A549 (cell line): ENCODE results near the gene AR.

ENCODE experiments used
- CHD4 ChIP-seq: fragments of 200-600 bp; sonication (generic); IDR thresholded peaks from 2 replicates; pipeline ENCODE4 v1.6.1; 2016; ENCODE audit warnings: antibody characterized with exemption, mild to moderate bottlenecking, borderline replicate concordance
- CTCF ChIP-seq: fragments of >200 bp; sonication (Bioruptor Twin); formaldehyde crosslinking; IDR thresholded peaks from 3 replicates; pipeline ENCODE4 v1.5.1; 2016
- JUN ChIP-seq, 2 experiments: fragments of >200 bp; sonication (Bioruptor Twin); formaldehyde crosslinking; IDR thresholded peaks; 2 replicates in 1 of 2; 3 replicates in 1 of 2; pipeline ENCODE4 v1.6.1; 2016 to 2017
- JUNB ChIP-seq: fragments of >200 bp; sonication (Bioruptor Twin); formaldehyde crosslinking; IDR thresholded peaks from 2 replicates; pipeline ENCODE4 v1.6.1; 2016
- MAFK ChIP-seq: fragments of 450-650 bp; IDR thresholded peaks from 2 replicates; pipeline ENCODE4 v1.6.1; 2014; ENCODE audit not compliant: partially characterized antibody
- MAX ChIP-seq: IDR thresholded peaks from 2 replicates; pipeline ENCODE4 v1.6.1; 2012
- POLR2A ChIP-seq: IDR thresholded peaks from 2 replicates; pipeline ENCODE4 v1.6.1; 2012; ENCODE audit warnings: mild to moderate bottlenecking, low read length
- POLR2AphosphoS2 ChIP-seq: conservative IDR thresholded peaks from 2 replicates; pipeline ENCODE4 v1.6.1; 2012; ENCODE audit warnings: low read length, improper control_type of control experiment, inconsistent platforms
- RCOR1 ChIP-seq: fragments of 150-350 bp; IDR thresholded peaks from 2 replicates; pipeline ENCODE4 v1.6.1; 2014; ENCODE audit warnings: antibody characterized with exemption, low read length, low read depth
- REST ChIP-seq: fragments of 200-600 bp; sonication (generic); IDR thresholded peaks from 2 replicates; pipeline ENCODE4 v1.6.1; 2016; ENCODE audit warnings: antibody characterized with exemption, mild to moderate bottlenecking, moderate library complexity
- USF2 ChIP-seq: fragments of 450-650 bp; IDR thresholded peaks from 2 replicates; pipeline ENCODE4 v1.6.1; 2014; ENCODE audit warnings: antibody characterized with exemption
- ZFP36 ChIP-seq: fragments of 450-650 bp; IDR thresholded peaks from 2 replicates; pipeline ENCODE4 v1.6.1; 2014; ENCODE audit warnings: borderline replicate concordance; ENCODE audit not compliant: partially characterized antibody
- TF ChIP-seq, protein P1 (sequence below): fragments of 250-450 bp; sonication (Bioruptor Pico); IDR thresholded peaks from 2 replicates; pipeline ENCODE4 v1.5.0; 2020; ENCODE audit warnings: low read depth, mild to moderate bottlenecking, moderate library complexity
- TF ChIP-seq, protein P2 (sequence below): fragments of 150-350 bp; IDR thresholded peaks from 2 replicates; pipeline ENCODE4 v1.6.1; 2014; ENCODE audit warnings: low read depth, mild to moderate bottlenecking, low read length

DNA sequence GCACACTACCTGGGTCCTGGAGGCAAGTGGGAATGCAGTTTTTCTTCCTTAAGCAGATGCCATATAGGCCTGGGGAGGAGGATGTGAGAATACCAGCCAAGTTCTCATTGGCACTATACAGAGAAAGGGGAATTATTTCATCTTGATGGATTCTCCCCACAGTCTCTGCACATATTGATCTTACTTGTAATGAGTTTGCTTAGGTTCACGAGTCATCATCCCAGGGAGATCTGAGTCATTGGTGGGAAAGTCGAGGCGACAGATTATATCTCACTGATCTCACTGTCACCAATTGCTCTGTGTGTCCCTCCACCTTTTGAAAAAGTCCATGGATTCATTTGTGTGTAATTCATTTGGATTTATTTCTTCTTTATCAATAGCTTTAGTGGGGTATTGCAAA is 156.8 kb downstream of the AR start:
- TF ChIP-seq JUN (IDR thresholded peaks at IDR 0.05) (no peak), REST (no peak), POLR2AphosphoS2 (no peak), USF2 (no peak), CTCF (no peak), ZFP36 (no peak), CHD4 (no peak), MAX (no peak), POLR2A (no peak), JUNB (no peak), RCOR1 (no peak), MAFK (no peak)
- TF ChIP-seq, protein P1, sequence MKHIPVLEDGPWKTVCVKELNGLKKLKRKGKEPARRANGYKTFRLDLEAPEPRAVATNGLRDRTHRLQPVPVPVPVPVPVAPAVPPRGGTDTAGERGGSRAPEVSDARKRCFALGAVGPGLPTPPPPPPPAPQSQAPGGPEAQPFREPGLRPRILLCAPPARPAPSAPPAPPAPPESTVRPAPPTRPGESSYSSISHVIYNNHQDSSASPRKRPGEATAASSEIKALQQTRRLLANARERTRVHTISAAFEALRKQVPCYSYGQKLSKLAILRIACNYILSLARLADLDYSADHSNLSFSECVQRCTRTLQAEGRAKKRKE (CRISPR knock-in tag): no peak
- TF ChIP-seq, protein P2, sequence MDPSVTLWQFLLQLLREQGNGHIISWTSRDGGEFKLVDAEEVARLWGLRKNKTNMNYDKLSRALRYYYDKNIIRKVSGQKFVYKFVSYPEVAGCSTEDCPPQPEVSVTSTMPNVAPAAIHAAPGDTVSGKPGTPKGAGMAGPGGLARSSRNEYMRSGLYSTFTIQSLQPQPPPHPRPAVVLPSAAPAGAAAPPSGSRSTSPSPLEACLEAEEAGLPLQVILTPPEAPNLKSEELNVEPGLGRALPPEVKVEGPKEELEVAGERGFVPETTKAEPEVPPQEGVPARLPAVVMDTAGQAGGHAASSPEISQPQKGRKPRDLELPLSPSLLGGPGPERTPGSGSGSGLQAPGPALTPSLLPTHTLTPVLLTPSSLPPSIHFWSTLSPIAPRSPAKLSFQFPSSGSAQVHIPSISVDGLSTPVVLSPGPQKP: no peak
